WERI-Rb-1 (cell line): ENCODE results near the gene INPP4A.

Source experiments
- DNase-seq: peaks from one replicate; pipeline ENCODE4 v3.0.0-alpha.2; 2020
- H3K27ac ChIP-seq: fragments of 250-450 bp; sonication (Bioruptor Pico); 2 replicates; pipeline ENCODE4 v1.5.1; 2020; ENCODE audit warnings: mild to moderate bottlenecking, moderate library complexity
- H3K27me3 ChIP-seq: fragments of 250-450 bp; sonication (Bioruptor Pico); 2 replicates; pipeline ENCODE4 v1.5.1; 2021; ENCODE audit warnings: mild to moderate bottlenecking, low read depth, moderate library complexity; ENCODE audit not compliant: insufficient read depth, severe bottlenecking
- H3K36me3 ChIP-seq: fragments of 250-450 bp; sonication (Bioruptor Pico); 2 replicates; pipeline ENCODE4 v1.5.1; 2020; ENCODE audit warnings: mild to moderate bottlenecking, moderate library complexity
- H3K4me3 ChIP-seq: 2 replicates; pipeline ENCODE4 v1.5.1; 2011; ENCODE audit warnings: low read depth, mild to moderate bottlenecking, control low read depth, low read length
- H3K9me3 ChIP-seq: fragments of 250-450 bp; sonication (Bioruptor Pico); 2 replicates; pipeline ENCODE4 v1.5.1; 2021; ENCODE audit warnings: mild to moderate bottlenecking, moderate library complexity; ENCODE audit not compliant: severe bottlenecking
- CTCF ChIP-seq: IDR thresholded peaks from 2 replicates; pipeline ENCODE4 v1.5.1; 2011; ENCODE audit warnings: low read depth, mild to moderate bottlenecking, control low read depth, inconsistent platforms, low read length

Gene INPP4A

GRCh38 chr2:98416383-98417159 is 28.1 kb upstream of the INPP4A start:
- DNase-seq = no peak
- no peak for TF ChIP-seq CTCF
- Histone ChIP-seq H3K27ac (no peak overlapping the region), H3K4me3 (no peak overlapping the region), H3K36me3 (no peaks in the 10 kb centered on the region), H3K9me3 (peaks cover 8% of the 10 kb centered on the region), H3K27me3 (no peaks in the 10 kb centered on the region)

- no peak for DNase-seq
- peaks cover 11% of the 10 kb centered on the region for H3K9me3 ChIP-seq
- TF ChIP-seq CTCF = no peak
- no peaks in the 10 kb centered on the region for H3K36me3 ChIP-seq
- H3K4me3 ChIP-seq = no peak overlapping the region
- H3K27ac ChIP-seq = no peak overlapping the region
- H3K27me3 ChIP-seq = no peaks in the 10 kb centered on the region
Observed at GRCh38 chr2:98419544-98419943, 25.1 kb upstream of the INPP4A start.

- H3K9me3 ChIP-seq = peaks cover 8% of the 10 kb centered on the region
- DNase-seq = no peak
- H3K27ac ChIP-seq = no peak overlapping the region
- H3K27me3 ChIP-seq = no peaks in the 10 kb centered on the region
- H3K36me3 ChIP-seq = no peaks in the 10 kb centered on the region
- no peak for TF ChIP-seq CTCF
- no peak overlapping the region for H3K4me3 ChIP-seq
Observed at GRCh38 chr2:98419977-98420725, 24.5 kb upstream of the INPP4A start.

- DNase-seq = no peak
- Histone ChIP-seq H3K36me3 (no peaks in the 10 kb centered on the region), H3K4me3 (no peak overlapping the region), H3K27ac (no peak overlapping the region), H3K9me3 (peaks cover 8% of the 10 kb centered on the region), H3K27me3 (no peaks in the 10 kb centered on the region)
- TF ChIP-seq CTCF = no peak
Observed at GRCh38 chr2:98422449-98422848, 22.2 kb upstream of the INPP4A start.

- no peak overlapping the region for H3K27ac ChIP-seq
Observed at GRCh38 chr2:98426771-98427170, 17.9 kb upstream of the INPP4A start.

More at GRCh38 chr2:98426771-98427170, 17.9 kb upstream of the INPP4A start:
- no peak for TF ChIP-seq CTCF
- peaks cover 6% of the 10 kb centered on the region for H3K9me3 ChIP-seq
- no peaks in the 10 kb centered on the region for H3K36me3 ChIP-seq
- H3K27me3 ChIP-seq = no peaks in the 10 kb centered on the region
- no peak overlapping the region for H3K4me3 ChIP-seq
- DNase-seq = no peak
